Fibroblast of lung (primary cell): Measurements from ENCODE around the gene MUSTN1.

Source experiments
- EZH2 ChIP-seq: IDR thresholded peaks from 2 replicates; pipeline ENCODE4 v1.5.1; 2012; ENCODE audit warnings: low read length, control low read depth, mild to moderate bottlenecking; ENCODE audit errors: missing control alignments
- TF ChIP-seq, protein P1 (sequence below), 2 donors: IDR thresholded peaks in 1 of 2; conservative IDR thresholded peaks in 1 of 2; 1 replicate in 1 of 2; 2 replicates in 1 of 2; pipeline ENCODE4 v1.5.1; 2011 to 2012; ENCODE audit warnings: low read length in 2 of 2, control low read depth in 1 of 2, inconsistent platforms in 1 of 2, low read depth in 1 of 2, mild to moderate bottlenecking in 1 of 2

GRCh38 chr3:52809149-52809548 is 25.7 kb downstream of the MUSTN1 start:
- TF ChIP-seq, protein P1, sequence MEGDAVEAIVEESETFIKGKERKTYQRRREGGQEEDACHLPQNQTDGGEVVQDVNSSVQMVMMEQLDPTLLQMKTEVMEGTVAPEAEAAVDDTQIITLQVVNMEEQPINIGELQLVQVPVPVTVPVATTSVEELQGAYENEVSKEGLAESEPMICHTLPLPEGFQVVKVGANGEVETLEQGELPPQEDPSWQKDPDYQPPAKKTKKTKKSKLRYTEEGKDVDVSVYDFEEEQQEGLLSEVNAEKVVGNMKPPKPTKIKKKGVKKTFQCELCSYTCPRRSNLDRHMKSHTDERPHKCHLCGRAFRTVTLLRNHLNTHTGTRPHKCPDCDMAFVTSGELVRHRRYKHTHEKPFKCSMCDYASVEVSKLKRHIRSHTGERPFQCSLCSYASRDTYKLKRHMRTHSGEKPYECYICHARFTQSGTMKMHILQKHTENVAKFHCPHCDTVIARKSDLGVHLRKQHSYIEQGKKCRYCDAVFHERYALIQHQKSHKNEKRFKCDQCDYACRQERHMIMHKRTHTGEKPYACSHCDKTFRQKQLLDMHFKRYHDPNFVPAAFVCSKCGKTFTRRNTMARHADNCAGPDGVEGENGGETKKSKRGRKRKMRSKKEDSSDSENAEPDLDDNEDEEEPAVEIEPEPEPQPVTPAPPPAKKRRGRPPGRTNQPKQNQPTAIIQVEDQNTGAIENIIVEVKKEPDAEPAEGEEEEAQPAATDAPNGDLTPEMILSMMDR (conservative IDR thresholded peaks at IDR 0.05 in 1 of 2, IDR thresholded peaks at IDR 0.05 in 1 of 2; ENCODE audit: low read depth in 1 of 2, low read length in 2 of 2) = no peak
- TF ChIP-seq EZH2 = no peak
